ENCODE results near the gene FCGR2B.

GRCh38 chr1:161720956-161721737, 58.2 kb downstream of the FCGR2B start, which contains the start of gene FCRLB:
- TF ChIP-seq CTCF (IDR thresholded peaks at IDR 0.05) (no peak), POLR2A (IDR thresholded peaks at IDR 0.05) (no peak)

All from thyroid gland (tissue), 4 donors.